ENCODE data around the gene BMPR1B.
"Not testable (repeated sequence)": the region's sequence is repeated elsewhere in the genome, so short reads cannot be mapped to it uniquely, and the experiment has no call there.

BMPR1B gene

DNA sequence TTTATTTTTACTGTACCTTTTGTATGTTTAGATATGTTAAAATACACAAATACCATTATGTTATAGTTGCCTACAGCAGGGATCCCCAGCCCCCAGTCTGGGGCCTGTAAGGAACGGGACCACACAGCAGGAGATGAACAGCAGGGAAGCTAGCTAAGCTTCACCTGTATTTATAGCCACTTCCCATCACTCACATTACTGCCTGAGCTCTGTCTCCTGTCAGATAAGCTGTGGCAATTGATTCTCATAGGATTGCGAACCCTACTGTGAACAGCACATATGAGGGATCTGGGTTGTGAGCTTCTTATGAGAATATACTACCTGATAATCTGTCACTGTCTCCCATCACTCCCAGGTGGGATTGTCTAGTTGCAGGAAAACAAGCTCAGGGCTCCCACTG, 73.9 kb downstream of the BMPR1B start:
- H3K4me3 ChIP-seq (ENCODE audit: low read depth, low read length): no peak overlapping the region

- H3K4me3 ChIP-seq (ENCODE audit: low read depth, low read length): not testable (repeated sequence)
Observed at GRCh38 chr4:94832329-94832728, 74.6 kb downstream of the BMPR1B start.

DNA sequence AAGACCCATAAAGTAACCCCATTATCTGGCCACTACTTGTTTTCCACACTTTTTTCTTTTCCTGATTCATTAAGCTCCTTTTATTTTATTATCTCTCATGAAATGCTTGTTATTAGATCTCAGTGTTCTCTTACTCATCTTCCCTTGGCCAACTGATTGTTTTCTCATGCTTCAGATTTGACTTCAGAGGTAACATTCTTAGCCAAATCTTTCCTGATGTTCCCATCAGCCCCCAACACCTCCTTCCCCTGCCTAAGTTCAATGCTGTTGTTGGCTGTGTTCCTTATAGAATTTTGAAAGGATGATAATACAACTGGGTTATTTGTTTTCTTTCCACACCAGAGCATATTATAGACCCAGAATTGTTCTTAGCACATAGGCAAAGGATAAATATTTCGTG, 75.6 kb downstream of the BMPR1B start:
- no peak overlapping the region for H3K4me3 ChIP-seq (ENCODE audit: low read depth, low read length)

DNA sequence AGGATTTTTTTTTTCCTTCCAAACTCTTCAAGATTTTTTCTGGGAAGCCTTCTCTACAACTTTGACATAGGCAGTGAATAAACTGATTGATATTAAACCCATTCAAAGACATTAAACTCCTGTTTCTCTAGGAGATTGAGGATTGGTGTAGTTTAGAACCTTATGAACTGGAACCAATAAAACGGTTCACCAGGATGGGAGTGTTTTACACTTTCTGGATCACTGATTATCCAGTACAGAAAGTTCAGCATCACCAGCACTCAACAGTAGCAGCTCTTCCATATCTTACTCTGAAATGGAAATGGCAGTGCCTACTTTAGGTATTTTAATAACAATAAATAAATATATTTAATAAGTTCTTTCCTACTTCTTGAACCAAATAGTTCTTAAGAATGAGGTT, 76.7 kb downstream of the BMPR1B start:
- no peak overlapping the region for H3K4me3 ChIP-seq (ENCODE audit: low read depth, low read length)

- not testable (repeated sequence) for H3K4me3 ChIP-seq (ENCODE audit: low read depth, low read length)
Observed at GRCh38 chr4:94841166-94841863, 83.6 kb downstream of the BMPR1B start.

GRCh38 chr4:94841864-94842221, 84.1 kb downstream of the BMPR1B start:
- H3K4me3 ChIP-seq (ENCODE audit: low read depth, low read length): no peak overlapping the region

GRCh38 chr4:94843216-94843615, 85.5 kb downstream of the BMPR1B start:
- no peak overlapping the region for H3K4me3 ChIP-seq (ENCODE audit: low read depth, low read length)

DNA sequence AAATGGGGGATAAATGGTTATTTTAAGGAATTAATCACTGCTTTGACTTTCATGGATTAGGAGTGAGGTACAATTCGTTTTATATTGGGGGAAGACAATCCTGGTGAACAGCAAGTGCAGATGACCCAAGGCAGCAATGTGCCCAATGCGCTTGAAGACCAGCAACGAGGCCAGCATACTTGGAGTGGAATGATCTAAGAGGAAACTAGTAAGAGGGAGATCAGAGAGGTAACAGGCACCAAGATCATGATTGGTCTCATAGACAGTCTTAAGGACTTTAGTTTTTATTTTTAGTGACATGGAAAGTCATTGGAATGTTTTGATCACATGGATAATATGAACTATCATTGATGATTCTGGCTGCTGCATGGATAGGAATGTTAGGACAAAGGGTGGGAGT, 90.6 kb downstream of the BMPR1B start:
- no peak overlapping the region for H3K4me3 ChIP-seq (ENCODE audit: low read depth, low read length)

- no peak overlapping the region for H3K4me3 ChIP-seq (ENCODE audit: low read depth, low read length)
Observed at GRCh38 chr4:94849901-94850300, 92.1 kb downstream of the BMPR1B start.

DNA sequence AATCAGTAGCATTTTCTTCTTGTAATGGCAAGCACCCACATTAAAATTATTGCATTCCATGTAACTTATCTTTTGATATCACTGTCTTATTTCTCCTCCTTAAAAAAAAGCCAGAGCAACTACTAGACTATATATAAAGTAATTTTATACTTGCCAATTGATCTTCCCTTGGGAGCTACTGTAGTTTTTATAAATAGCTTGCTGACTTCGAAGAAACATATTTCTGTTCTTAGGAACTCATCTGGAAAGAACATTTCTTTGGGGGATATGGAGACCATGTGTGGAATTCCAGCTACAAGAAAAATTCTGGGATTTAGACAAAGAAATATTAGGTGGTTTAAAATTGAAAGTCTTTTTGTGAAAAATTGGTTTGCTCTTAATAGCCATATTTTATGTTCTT, 94.9 kb downstream of the BMPR1B start:
- no peak overlapping the region for H3K4me3 ChIP-seq (ENCODE audit: low read depth, low read length)

- no peak overlapping the region for H3K4me3 ChIP-seq (ENCODE audit: low read depth, low read length)
Observed at GRCh38 chr4:94856030-94856429, 98.3 kb downstream of the BMPR1B start.

DNA sequence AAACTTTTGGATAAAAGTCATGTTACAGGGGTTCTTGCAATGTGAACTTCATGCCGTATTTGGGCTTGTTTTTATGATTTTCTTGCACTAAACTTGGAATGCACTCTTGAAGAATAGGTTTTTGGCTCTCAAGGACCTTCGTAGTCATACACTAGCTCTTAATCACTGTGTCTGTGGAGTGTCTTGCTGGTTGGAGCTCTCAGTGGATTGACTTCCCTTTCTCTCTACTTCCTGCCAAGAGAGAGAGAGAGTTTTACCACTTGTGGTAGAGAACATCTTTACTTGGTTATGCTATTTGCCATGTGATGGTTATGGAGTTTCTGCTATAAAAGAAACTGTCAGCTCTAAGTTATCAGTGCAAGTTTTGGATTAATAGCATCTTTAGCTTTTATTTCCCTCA, 112.4 kb downstream of the BMPR1B start:
- H3K4me3 ChIP-seq (ENCODE audit: low read depth, low read length): no peak overlapping the region

GRCh38 chr4:94871644-94872305, 114.0 kb downstream of the BMPR1B start:
- no peak overlapping the region for H3K4me3 ChIP-seq (ENCODE audit: low read depth, low read length)

- no peak overlapping the region for H3K4me3 ChIP-seq (ENCODE audit: low read depth, low read length)
Observed at GRCh38 chr4:94877973-94878372, 120.2 kb downstream of the BMPR1B start.

DNA sequence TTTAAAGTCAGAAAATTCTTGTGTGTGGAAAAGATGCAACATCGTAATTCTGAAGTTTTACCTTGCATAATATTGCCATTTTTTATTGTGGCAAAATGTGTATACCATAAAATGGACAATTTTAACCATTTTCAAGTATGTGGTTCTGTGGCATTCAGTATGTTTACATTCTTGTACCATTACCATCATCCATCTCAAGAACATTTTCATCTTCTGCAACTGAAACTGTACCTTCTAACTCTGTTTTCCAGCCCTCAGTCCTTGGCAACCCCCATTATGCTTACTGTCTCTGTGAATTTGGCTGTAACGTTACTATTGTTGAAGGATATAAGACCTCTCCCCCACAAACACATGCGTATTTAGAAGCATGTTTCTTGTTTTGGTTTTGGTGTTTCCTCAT, 123.2 kb downstream of the BMPR1B start:
- H3K4me3 ChIP-seq (ENCODE audit: low read depth, low read length): no peak overlapping the region

DNA sequence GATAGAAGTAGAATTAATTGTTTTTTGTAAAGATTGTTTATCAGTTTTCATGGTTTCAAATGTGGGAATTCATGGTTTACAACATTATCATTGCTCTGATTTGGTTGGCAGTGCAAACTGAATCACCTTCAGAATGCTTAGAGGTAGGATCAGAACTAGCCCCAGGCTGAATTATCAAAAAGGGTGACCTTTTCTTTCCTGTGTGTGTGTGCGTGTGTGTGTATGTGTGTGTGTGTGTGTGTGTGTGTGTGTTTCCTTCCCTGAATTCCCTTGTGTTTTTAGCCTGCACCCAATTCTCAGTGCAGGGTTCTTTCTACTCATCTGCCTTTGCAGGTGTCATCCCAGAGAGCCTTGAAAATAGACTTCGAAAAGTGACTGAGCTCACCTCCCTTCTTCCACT, 125.0 kb downstream of the BMPR1B start:
- no peak overlapping the region for H3K4me3 ChIP-seq (ENCODE audit: low read depth, low read length)

DNA sequence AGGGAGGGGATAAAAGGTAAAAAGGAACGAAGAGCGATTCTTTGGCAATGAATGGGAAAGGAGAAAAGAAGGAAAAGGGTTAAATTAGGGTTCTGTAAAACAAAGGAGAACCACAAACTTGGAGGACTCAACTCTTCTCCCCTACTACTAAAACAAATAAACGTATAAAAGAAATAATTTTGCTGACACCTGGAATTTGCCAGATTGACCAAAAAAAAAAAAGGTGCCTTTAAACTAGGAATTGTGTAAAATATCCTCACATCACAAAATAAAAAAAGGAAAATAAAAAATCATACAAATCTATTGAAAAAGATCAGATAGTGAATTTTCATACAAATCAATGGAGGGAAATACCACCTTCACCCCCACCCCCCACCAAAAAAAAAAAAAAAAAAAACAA, 129.3 kb downstream of the BMPR1B start:
- H3K4me3 ChIP-seq (ENCODE audit: low read depth, low read length): no peak overlapping the region

DNA sequence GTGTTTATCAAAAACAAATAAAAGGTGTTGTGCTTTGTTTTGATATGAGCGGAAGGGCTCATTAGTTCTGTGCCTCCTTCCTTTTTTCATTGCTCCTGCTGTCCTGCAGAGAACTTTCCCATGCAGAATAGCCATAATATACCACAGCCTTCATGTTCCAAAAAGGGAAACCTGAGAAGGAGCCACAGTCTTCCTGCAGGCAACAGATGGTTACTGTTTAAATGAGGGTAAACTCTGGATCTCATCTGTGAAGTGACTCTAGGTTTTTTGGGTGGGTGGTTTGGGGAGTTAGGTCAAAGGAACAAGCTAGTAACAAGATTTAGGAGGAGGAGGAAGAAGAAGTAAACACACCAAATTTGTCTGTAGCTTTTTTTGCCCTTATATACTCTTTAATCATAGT, 131.8 kb downstream of the BMPR1B start:
- no peak overlapping the region for H3K4me3 ChIP-seq (ENCODE audit: low read depth, low read length)

- no peak overlapping the region for H3K4me3 ChIP-seq (ENCODE audit: low read depth, low read length)
Observed at GRCh38 chr4:94889946-94890345, 132.2 kb downstream of the BMPR1B start.

DNA sequence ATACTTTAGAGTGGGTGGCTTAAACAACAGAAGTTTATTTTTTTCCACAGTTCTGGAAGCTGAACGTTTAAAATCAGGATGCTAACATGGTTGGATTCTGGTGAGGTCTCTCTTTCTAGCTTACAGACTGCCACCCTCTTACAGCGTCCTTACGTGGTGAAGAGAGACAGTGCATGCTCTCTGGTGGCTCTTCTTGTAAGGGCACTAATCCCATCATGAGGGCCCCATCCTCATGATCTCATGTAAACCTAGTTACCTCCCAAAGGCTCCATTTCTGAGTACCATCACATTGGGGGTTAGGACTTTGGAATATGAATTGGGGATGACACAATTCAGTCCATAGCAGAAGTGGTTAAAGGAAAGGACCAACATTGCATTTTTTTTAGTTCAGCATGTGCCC, 132.8 kb downstream of the BMPR1B start:
- no peak overlapping the region for H3K4me3 ChIP-seq (ENCODE audit: low read depth, low read length)

DNA sequence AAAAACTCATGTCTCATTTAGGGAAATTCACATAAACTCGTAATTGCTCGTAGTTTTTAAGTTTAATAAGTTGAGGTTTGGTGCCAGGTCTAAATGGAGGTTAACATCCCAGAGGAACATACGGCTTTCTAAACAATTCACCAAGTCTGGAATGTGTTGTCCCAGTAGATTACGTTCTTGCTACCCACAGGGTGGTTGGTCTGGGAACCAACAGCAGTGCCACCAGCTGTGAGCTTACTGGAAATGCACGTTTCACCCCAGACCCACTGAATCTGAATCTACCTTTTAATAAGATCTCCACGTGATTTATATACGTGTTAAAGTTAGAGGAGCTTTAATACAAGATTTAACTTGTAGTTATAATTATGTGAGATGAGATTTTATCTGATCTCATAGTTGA, 134.3 kb downstream of the BMPR1B start:
- H3K4me3 ChIP-seq (ENCODE audit: low read depth, low read length): no peak overlapping the region

- H3K4me3 ChIP-seq (ENCODE audit: low read depth, low read length): no peak overlapping the region
Observed at GRCh38 chr4:94895081-94895480, 137.3 kb downstream of the BMPR1B start.

GRCh38 chr4:94897023-94897422, 139.3 kb downstream of the BMPR1B start:
- H3K4me3 ChIP-seq (ENCODE audit: low read depth, low read length): no peak overlapping the region

Data from iPS-11a (cell line).